Activated B cell treated with CpG ODN at 0.5 μM for 24 hours (primary cell): ENCODE results near the gene ANKRD1. TPM values are rescaled to one million over a fixed set of nuclear protein-coding genes. Genes with fewer than 3 reads are reported as not detected.
"Not testable (repeated sequence)": the region's sequence is repeated elsewhere in the genome, so short reads cannot be mapped to it uniquely, and the experiment has no call there.

Experiments
- ATAC-seq: fragments of 200-7000 bp; cut with Tn5 transposase; one replicate; pipeline ENCODE4 v1.10.0; 2021; ENCODE audit warnings: low read depth, mild to moderate bottlenecking, moderate library complexity
- CTCF ChIA-PET: fragments of 350-600 bp; sonication (Branson Sonifier 250); formaldehyde crosslinking; loops from one replicate; lab custom pipeline; 2021; ENCODE audit warnings: antibody characterized with exemption; lab: Charles Lee
- POLR2A ChIA-PET: fragments of 350-600 bp; sonication (Branson Sonifier 250); formaldehyde crosslinking; loops from one replicate; lab custom pipeline; 2021; ENCODE audit warnings: antibody characterized with exemption; lab: Charles Lee
- DNase-seq: peaks from one replicate; pipeline ENCODE4 v3.0.0; 2022
- H3K27ac Mint-ChIP-seq: one replicate; pipeline ENCODE4 v1.8.0; 2020; ENCODE audit warnings: mixed read lengths
- H3K27me3 Mint-ChIP-seq: one replicate; pipeline ENCODE4 v1.8.0; 2021; ENCODE audit warnings: mixed read lengths
- H3K36me3 Mint-ChIP-seq: one replicate; pipeline ENCODE4 v1.8.0; 2021; ENCODE audit warnings: low read depth, mixed read lengths
- H3K4me1 Mint-ChIP-seq: one replicate; pipeline ENCODE4 v1.8.0; 2021; ENCODE audit warnings: mixed read lengths
- H3K4me3 Mint-ChIP-seq: one replicate; pipeline ENCODE4 v1.8.0; 2020; ENCODE audit warnings: mild to moderate bottlenecking, mixed read lengths
- H3K9me3 Mint-ChIP-seq: one replicate; pipeline ENCODE4 v1.8.0; 2020; ENCODE audit warnings: mixed read lengths
- intact Hi-C: fragments of 100-400 bp; cut with micrococcal nuclease; formaldehyde crosslinking; loops from one replicate; pipeline ENCODE4 v1.15.1; 2024
- total RNA-seq: library from RNA; stranded (reverse); gene quantifications from 2 replicates; pipeline ENCODE4 v1.2.3, GENCODE V29; 2022
- TF ChIP-seq, protein P1 (sequence below): fragments of 200-600 bp; IDR thresholded peaks from one replicate; pipeline ENCODE4 v1.8.0; 2022; ENCODE audit warnings: antibody characterized with exemption, mild to moderate bottlenecking

The ANKRD1 gene
- total RNA-seq, 1 donor from 2014 or later = not detected

DNA sequence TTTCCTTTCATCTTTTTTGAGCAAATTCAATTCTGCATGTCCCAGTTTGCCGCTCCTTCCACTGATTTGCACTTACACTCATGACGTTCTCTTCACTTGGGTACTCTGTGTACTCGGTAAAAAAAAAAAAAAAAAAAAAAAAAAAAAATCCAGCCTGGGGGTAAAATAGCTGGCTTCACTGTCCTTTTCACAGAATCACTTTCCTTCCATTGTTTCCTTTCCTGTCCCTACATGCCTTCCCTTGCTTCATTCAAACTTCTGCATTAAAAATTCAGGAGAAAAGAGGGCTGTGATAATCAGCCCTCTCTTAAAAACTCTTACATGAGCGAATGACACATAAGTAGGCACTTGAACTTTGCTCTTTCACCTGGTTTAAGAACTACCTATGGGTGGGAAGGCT, 8.7 kb downstream of the ANKRD1 start:
- Mint-ChIP-seq H3K9me3 (no peaks in the 10 kb centered on the region), H3K27me3 (no peaks in the 10 kb centered on the region), H3K4me3 (no peak overlapping the region), H3K36me3 (no peaks in the 10 kb centered on the region), H3K27ac (no peak overlapping the region), H3K4me1 (peaks cover 19% of the 10 kb centered on the region)
- TF ChIP-seq, protein P1, sequence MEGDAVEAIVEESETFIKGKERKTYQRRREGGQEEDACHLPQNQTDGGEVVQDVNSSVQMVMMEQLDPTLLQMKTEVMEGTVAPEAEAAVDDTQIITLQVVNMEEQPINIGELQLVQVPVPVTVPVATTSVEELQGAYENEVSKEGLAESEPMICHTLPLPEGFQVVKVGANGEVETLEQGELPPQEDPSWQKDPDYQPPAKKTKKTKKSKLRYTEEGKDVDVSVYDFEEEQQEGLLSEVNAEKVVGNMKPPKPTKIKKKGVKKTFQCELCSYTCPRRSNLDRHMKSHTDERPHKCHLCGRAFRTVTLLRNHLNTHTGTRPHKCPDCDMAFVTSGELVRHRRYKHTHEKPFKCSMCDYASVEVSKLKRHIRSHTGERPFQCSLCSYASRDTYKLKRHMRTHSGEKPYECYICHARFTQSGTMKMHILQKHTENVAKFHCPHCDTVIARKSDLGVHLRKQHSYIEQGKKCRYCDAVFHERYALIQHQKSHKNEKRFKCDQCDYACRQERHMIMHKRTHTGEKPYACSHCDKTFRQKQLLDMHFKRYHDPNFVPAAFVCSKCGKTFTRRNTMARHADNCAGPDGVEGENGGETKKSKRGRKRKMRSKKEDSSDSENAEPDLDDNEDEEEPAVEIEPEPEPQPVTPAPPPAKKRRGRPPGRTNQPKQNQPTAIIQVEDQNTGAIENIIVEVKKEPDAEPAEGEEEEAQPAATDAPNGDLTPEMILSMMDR = no peak
- CTCF ChIA-PET = interaction anchor here (0.6 to 6.6 kb wide), 31 partner anchors 9 to 1001 kb away, joined by 3 to 193 read pairs (median 4); partner anchors contain the start of genes ANKRD1 and PPP1R3C
- POLR2A ChIA-PET = interaction anchor here (0.6 to 2.7 kb wide), 10 partner anchors 86 to 338 kb away, joined by 3 to 24 read pairs (median 4); no protein-coding TSS in a partner anchor
- DNase-seq (no peak), ATAC-seq (no peak)
- intact Hi-C loops = loop anchor here (10.0 kb wide), 1 partner anchor 723 kb away; the partner anchor contains the start of gene PPP1R3C

DNA sequence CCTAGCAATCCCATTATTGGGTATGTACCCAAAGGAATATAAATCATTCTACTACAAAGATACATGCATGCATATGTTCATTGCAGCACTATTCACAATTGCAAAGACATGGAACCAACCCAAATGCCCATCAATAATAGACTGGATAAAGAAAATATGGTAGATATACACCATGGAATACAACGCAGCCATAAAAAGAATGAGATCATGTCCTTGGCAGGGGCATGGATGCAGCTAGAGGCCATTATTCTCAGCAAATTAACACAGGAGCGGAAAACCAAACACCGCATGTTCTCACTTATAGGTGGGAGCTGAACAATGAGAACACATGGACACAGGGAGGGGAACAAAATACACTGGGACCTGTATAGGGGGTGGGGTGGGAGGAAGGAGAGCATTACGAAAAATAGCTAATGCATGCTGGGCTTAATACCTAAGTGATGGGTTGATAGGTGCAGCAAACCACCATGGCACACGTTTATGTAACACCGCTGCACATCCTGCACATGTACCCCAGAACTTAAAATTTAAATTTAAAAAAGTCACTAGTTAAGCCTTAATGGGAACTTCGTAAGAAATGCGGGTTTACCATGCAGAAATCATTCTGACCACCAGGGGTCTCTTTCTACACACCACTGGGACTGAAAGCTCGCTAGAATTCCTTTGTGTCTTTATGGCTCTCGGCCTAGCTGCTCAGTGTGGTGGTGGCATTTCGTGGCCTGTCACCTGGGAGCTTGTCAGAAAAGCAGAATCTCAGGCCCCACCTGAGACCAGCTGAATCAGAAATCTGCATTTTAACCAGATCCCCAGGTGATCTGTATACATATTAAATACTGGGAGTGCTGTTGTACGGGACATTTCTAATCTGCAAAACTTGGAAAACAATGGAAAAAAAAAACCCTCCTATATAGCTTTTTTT, 9.5 kb downstream of the ANKRD1 start:
- no peaks in the 10 kb centered on the region for H3K27me3 Mint-ChIP-seq
- ChIA-PET CTCF (interaction anchor here (0.7 to 6.6 kb wide), 32 partner anchors 9 to 724 kb away, joined by 3 to 193 read pairs (median 4); partner anchors contain the start of genes ANKRD1 and PPP1R3C), POLR2A (interaction anchor here (0.8 to 2.7 kb wide), 9 partner anchors 87 to 339 kb away, joined by 3 to 24 read pairs (median 5); no protein-coding TSS in a partner anchor)
- intact Hi-C loops = loop anchor here (1.0 to 10.0 kb wide), 7 partner anchors 66 to 723 kb away; partner anchors contain the start of genes PCGF5 and PPP1R3C
- DNase-seq (peak; percentile 16), ATAC-seq (peak; percentile 96)
- no peak overlapping the region for H3K4me3 Mint-ChIP-seq
- no peaks in the 10 kb centered on the region for H3K36me3 Mint-ChIP-seq
- H3K9me3 Mint-ChIP-seq = no peaks in the 10 kb centered on the region
- peak overlapping the region; percentile 86 for H3K27ac Mint-ChIP-seq
- peaks cover 19% of the 10 kb centered on the region for H3K4me1 Mint-ChIP-seq
- TF ChIP-seq, protein P1 = peak; percentile 41

DNA sequence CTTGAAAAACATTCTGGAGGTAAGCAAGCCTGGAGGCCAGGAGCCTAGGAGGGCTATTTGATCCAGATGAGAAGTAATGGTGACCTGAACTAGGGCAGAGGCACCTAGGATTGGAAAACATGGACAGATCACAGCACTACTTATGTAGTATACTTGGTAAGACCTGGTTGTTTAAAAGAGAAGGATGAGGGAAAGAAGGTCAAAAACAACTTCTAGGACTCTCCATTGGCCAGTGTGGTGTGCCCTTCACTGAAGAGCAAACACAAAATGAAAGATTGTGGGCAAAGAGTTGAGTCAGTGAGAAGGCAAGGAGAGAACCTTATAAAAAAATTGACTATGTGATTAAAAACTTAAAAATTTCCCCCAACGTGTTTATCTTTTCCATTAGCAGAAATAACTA, 14.3 kb downstream of the ANKRD1 start:
- H3K4me1 Mint-ChIP-seq = peaks cover 4% of the 10 kb centered on the region
- ATAC-seq (no peak), DNase-seq (no peak)
- no peak overlapping the region for H3K27ac Mint-ChIP-seq
- POLR2A ChIA-PET = no interaction called here
- no peak overlapping the region for H3K4me3 Mint-ChIP-seq
- H3K36me3 Mint-ChIP-seq = peaks cover 26% of the 10 kb centered on the region
- no peaks in the 10 kb centered on the region for H3K27me3 Mint-ChIP-seq
- CTCF ChIA-PET = no interaction called here
- H3K9me3 Mint-ChIP-seq = no peaks in the 10 kb centered on the region
- TF ChIP-seq, protein P1 = no peak
- intact Hi-C loops = no loop called here

DNA sequence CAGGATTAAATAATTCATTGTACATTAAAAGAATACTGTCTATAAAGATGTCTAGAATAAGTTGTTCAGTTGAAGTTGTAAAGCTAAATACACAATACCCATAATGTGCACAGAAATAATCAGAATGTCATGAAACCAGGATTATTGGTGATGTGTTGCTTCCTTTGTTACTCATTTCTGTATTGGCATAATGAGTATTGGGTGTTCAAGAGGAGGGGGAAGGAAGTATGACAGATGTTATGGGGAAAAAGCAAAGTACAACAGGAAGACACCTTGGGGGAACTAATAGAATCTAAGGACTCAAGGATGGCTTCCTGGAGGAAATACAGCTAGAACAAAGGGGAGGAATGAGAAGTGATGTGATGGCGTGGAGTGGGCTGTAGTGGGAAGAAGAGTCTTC, 15.0 kb downstream of the ANKRD1 start:
- intact Hi-C loops = no loop called here
- peaks cover 4% of the 10 kb centered on the region for H3K4me1 Mint-ChIP-seq
- DNase-seq (no peak), ATAC-seq (no peak)
- ChIA-PET POLR2A (no interaction called here), CTCF (no interaction called here)
- TF ChIP-seq, protein P1 = no peak
- no peaks in the 10 kb centered on the region for H3K9me3 Mint-ChIP-seq
- no peak overlapping the region for H3K27ac Mint-ChIP-seq
- no peaks in the 10 kb centered on the region for H3K27me3 Mint-ChIP-seq
- no peak overlapping the region for H3K4me3 Mint-ChIP-seq
- peaks cover 33% of the 10 kb centered on the region for H3K36me3 Mint-ChIP-seq

DNA sequence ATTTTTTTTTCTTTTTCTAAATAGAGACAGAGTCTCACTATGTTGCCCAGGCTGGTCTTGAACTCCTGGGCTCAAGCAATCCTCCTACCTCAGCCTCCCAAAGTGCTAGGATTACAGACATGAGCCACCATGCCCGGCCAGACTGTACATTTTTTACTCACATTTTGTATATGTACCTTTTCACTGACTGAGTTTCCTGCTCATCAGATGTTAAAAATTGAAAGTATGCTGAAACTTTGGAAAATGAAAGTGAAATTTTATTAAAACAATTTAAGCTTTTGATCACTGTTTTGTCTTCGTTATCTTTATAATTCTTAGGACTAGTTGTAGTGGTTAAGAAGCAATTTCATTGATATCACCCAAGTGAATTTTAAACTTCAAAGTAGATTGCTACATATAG, 24.0 kb downstream of the ANKRD1 start:
- Mint-ChIP-seq H3K27ac (peak overlapping the region; percentile 18), H3K36me3 (peaks cover 65% of the 10 kb centered on the region)
- ATAC-seq, H3K27me3 Mint-ChIP-seq, POLR2A ChIA-PET, H3K4me3 Mint-ChIP-seq, H3K9me3 Mint-ChIP-seq, H3K4me1 Mint-ChIP-seq, DNase-seq, intact Hi-C loops: not testable (repeated sequence)
- CTCF ChIA-PET = interaction anchor here (0.6 to 0.8 kb wide), 2 partner anchors 17 to 107 kb away, joined by 3 to 5 read pairs; no protein-coding TSS in a partner anchor
